Esophagus (tissue), 2 donors: ENCODE measurements around the gene CEACAM1. TPM values are rescaled to one million over a fixed set of nuclear protein-coding genes. Genes with fewer than 3 reads are reported as not detected.
"Not testable (repeated sequence)": the region's sequence is repeated elsewhere in the genome, so short reads cannot be mapped to it uniquely, and the experiment has no call there.

Experiments
- H3K27ac ChIP-seq, 2 donors: one replicate each; pipeline ENCODE4 v1.5.1; 2013; ENCODE audit warnings: low read depth in 2 of 2, mild to moderate bottlenecking in 2 of 2, inconsistent platforms in 1 of 2, low read length in 1 of 2, moderate library complexity in 1 of 2
- H3K27me3 ChIP-seq, 2 donors: one replicate each; pipeline ENCODE4 v1.6.1; 2013; ENCODE audit warnings: low read length in 2 of 2, control low read depth in 1 of 2, mild to moderate bottlenecking in 1 of 2; ENCODE audit not compliant: insufficient read depth in 2 of 2, control insufficient read depth in 1 of 2
- H3K36me3 ChIP-seq, 2 donors: one replicate each; pipeline ENCODE4 v1.6.1; 2013; ENCODE audit warnings: low read length in 1 of 2; ENCODE audit not compliant: control insufficient read depth in 2 of 2, insufficient read depth in 2 of 2
- H3K4me1 ChIP-seq, 2 donors: one replicate each; pipeline ENCODE4 v1.6.1; 2013; ENCODE audit warnings: low read length in 1 of 2; ENCODE audit not compliant: control insufficient read depth in 2 of 2, insufficient read depth in 2 of 2
- H3K4me3 ChIP-seq, 2 donors: one replicate each; pipeline ENCODE4 v1.5.1; 2013; ENCODE audit warnings: low read length in 2 of 2, mild to moderate bottlenecking in 2 of 2, low read depth in 1 of 2, moderate library complexity in 1 of 2
- H3K9me3 ChIP-seq, 2 donors: one replicate each; pipeline ENCODE4 v1.6.1; 2013; ENCODE audit warnings: mild to moderate bottlenecking in 2 of 2, low read depth in 1 of 2, low read length in 1 of 2, moderate library complexity in 1 of 2; ENCODE audit not compliant: control insufficient read depth in 2 of 2, insufficient read depth in 1 of 2
- WGBS, 2 donors: extraction: QIAGEN DNeasy Blood & Tissue Kit; methylation state at CpG; one replicate each; pipeline ENCODE4 v1.1.7; 2013; 5-methylcytosine and 5-hydroxymethylcytosine counted together
- polyA plus RNA-seq, 2 donors: library from polyadenylated mRNA; stranded (reverse); fragments of 200-250 nt; gene quantifications; one replicate each; pipeline ENCODE4 v1.2.3, GENCODE V29; 2013
- donor health status: healthy with polysubstance abuse.
- donor health status: Bipolar disorder and iron deficiency.

The CEACAM1 gene
- polyA plus RNA-seq, 2 donors = 38.8 to 68.9 TPM

DNA sequence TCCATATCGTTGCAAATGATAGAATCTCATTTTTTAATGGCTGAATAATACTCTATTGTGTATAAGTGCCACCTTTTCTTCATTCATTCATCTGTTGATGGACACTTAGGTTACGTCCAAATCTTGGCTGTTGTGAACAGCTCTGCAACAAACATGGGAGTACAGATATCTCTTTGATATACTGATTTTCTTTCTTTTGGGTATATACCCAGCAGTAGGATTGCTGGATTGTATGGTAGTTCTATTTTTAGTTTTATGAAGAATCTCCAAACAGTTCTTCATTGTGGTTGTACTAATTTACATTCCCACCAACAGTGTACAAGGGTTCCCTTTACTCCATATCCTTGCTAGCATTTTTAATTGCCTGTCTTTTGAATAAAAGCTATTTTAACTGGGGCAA, 7.0 kb upstream of the CEACAM1 start:
- H3K9me3 ChIP-seq, H3K27ac ChIP-seq, H3K4me3 ChIP-seq, H3K4me1 ChIP-seq, H3K36me3 ChIP-seq, H3K27me3 ChIP-seq: not testable (repeated sequence)
- WGBS, 2 donors = 75 to 76% methylated on average over 2 of the region's 2 CpGs

- peaks cover 0 to 2% of the 10 kb centered on the region in 2 donors for H3K4me1 ChIP-seq
- no peak overlapping the region for H3K27ac ChIP-seq
- H3K27me3 ChIP-seq = no peaks in the 10 kb centered on the region
Measured at GRCh38 chr19:42534391-42534790, 6.1 kb upstream of the CEACAM1 start.

DNA sequence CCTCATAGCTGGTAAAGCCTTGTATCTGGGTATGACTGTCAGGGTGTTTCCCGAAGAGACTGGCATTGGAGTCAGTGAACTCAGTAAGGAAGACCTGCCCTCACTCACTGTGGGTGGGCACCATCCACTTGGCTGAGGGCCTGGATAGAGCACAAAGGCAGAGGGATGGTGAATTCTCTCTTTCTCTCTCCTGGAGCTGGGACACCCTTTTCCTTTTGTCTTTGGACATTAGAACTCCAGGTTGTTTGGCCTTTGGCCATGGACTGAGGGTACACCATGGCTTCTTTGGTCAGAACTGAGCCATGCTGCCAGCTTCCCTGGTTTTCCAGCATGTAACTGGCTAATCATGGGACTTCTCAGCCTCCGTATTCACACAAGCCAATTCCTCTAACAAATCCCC, 4.6 kb upstream of the CEACAM1 start:
- 87 to 88% methylated on average over 2 of the region's 2 CpGs for WGBS, 2 donors
- Histone ChIP-seq H3K36me3 (no peaks in the 10 kb centered on the region), H3K27me3 (no peaks in the 10 kb centered on the region)

More at GRCh38 chr19:42534391-42534790, 6.1 kb upstream of the CEACAM1 start:
- Histone ChIP-seq H3K4me3 (no peak overlapping the region), H3K9me3 (no peaks in the 10 kb centered on the region), H3K36me3 (no peaks in the 10 kb centered on the region)

DNA sequence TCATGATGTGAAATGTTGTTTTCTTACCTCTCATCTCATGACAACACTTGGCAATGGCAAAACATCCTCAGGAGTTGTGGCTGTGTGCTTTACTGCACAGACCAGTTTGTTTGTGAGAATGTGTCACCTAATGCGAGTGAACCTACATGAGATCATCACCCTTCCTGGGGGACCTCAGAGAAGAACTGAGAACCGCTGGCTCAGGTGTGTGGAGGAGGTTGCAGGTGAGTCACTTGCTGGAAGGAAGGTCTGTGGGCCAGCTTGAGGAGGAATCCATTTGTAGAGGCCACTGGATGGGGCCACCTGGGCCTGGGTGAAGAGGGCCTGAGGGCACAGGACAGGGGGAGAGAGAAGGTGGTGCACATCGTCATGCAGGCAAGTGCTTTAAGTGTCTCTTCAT, 3.0 kb upstream of the CEACAM1 start:
- Histone ChIP-seq H3K27me3 (no peaks in the 10 kb centered on the region), H3K4me1 (peaks cover 3 to 13% of the 10 kb centered on the region in 2 donors), H3K27ac (no peak overlapping the region), H3K4me3 (no peak overlapping the region), H3K9me3 (no peaks in the 10 kb centered on the region), H3K36me3 (no peaks in the 10 kb centered on the region)
- WGBS, 2 donors = 76 to 82% methylated on average over 3 of the region's 3 CpGs

More for the DNA sequence above, 4.6 kb upstream of the CEACAM1 start:
- Histone ChIP-seq H3K4me1 (peaks cover 3 to 11% of the 10 kb centered on the region in 2 donors), H3K4me3 (no peak overlapping the region), H3K27ac (no peak overlapping the region), H3K9me3 (no peaks in the 10 kb centered on the region)

- no peak overlapping the region for H3K4me3 ChIP-seq
- H3K4me1 ChIP-seq = peaks cover 3 to 15% of the 10 kb centered on the region in 2 donors
- H3K36me3 ChIP-seq = peaks cover 0 to 2% of the 10 kb centered on the region in 2 donors
- WGBS, 2 donors = 77 to 81% methylated on average over 3 of the region's 3 CpGs
- H3K9me3 ChIP-seq = no peaks in the 10 kb centered on the region
- H3K27ac ChIP-seq = peak overlapping the region; percentile 80 to 89
- no peaks in the 10 kb centered on the region for H3K27me3 ChIP-seq
Measured at GRCh38 chr19:42529248-42529764, 1.0 kb upstream of the CEACAM1 start.

DNA sequence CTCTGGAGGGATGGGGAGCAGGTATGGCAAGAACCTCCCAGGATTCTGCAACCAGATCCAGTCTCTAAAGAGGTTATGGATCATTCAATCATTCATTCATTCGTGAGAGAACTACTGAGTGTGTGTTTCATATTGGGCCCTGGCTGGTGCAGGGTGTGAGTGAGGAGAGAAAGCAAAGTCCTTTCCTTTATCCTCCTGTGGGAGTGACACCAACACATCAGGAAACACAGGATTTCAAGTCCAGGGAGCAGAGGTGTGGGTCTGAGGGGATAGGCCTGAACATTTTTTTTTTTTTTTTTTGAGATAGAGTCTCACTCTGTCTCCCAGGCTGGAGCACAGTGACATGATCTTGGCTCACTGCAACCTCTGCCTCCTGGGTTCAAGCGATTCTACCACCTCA, 3.3 kb downstream of the CEACAM1 start:
- H3K9me3 ChIP-seq = no peaks in the 10 kb centered on the region
- peaks cover 3 to 16% of the 10 kb centered on the region in 2 donors for H3K4me1 ChIP-seq
- H3K27ac ChIP-seq = no peak overlapping the region
- peaks cover 0 to 7% of the 10 kb centered on the region in 2 donors for H3K36me3 ChIP-seq
- WGBS, 2 donors = 79 to 93% methylated on average over 2 of the region's 2 CpGs
- peak overlapping the region in 1 of 2 donors; percentile 12 for H3K4me3 ChIP-seq
- H3K27me3 ChIP-seq = no peaks in the 10 kb centered on the region

GRCh38 chr19:42524250-42524649, 4.0 kb downstream of the CEACAM1 start:
- Histone ChIP-seq H3K27ac (no peak overlapping the region), H3K4me1 (peaks cover 3 to 16% of the 10 kb centered on the region in 2 donors), H3K27me3 (no peaks in the 10 kb centered on the region), H3K9me3 (no peaks in the 10 kb centered on the region), H3K4me3 (no peak overlapping the region), H3K36me3 (peaks cover 0 to 8% of the 10 kb centered on the region in 2 donors)
- 88 to 89% methylated on average over 5 of the region's 5 CpGs for WGBS, 2 donors

GRCh38 chr19:42522262-42522661, 6.0 kb downstream of the CEACAM1 start:
- H3K4me3 ChIP-seq, H3K36me3 ChIP-seq, H3K27ac ChIP-seq, H3K4me1 ChIP-seq, H3K9me3 ChIP-seq, H3K27me3 ChIP-seq: not testable (repeated sequence)
- 84 to 90% methylated on average over 12 of the region's 12 CpGs for WGBS, 2 donors

DNA sequence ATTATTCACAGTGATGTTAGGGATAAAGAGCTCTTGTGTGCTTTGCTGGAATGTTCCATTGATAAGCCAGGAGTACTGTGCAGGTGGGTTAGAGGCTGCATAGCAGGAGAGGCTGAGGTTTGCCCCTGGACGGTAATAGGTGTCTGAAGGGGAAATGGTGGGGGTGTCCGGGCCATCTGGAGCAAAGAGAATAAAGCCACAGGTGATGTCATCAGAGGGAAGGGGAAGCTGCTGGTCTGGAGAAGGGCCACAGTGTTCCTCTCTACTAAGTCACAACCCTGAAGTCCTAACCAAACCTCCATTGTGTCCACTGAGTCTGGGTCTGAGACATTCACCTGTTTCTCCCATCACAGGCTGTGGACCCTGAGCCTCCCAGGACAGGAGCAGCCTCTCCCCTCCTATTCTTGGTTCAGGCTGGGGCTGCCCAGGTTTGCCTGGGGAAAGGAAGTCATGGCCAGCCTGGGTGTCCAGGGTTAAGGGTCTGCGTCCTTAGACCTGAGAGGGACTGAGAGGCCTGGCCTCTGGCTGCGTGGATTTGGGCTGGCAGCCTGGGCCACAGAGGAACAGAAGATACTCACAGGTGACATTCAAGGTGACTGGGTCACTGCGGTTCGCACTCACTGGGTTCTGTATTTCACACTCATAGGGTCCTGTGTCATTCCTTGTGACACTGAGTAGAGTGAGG, 6.8 kb downstream of the CEACAM1 start:
- no peaks in the 10 kb centered on the region for H3K9me3 ChIP-seq
- H3K4me1 ChIP-seq = peaks cover 0 to 4% of the 10 kb centered on the region in 2 donors
- H3K36me3 ChIP-seq = peaks cover 0 to 8% of the 10 kb centered on the region in 2 donors
- 91% methylated on average over 6 of the region's 6 CpGs for WGBS, 2 donors
- no peak overlapping the region for H3K27ac ChIP-seq
- no peaks in the 10 kb centered on the region for H3K27me3 ChIP-seq
- no peak overlapping the region for H3K4me3 ChIP-seq

DNA sequence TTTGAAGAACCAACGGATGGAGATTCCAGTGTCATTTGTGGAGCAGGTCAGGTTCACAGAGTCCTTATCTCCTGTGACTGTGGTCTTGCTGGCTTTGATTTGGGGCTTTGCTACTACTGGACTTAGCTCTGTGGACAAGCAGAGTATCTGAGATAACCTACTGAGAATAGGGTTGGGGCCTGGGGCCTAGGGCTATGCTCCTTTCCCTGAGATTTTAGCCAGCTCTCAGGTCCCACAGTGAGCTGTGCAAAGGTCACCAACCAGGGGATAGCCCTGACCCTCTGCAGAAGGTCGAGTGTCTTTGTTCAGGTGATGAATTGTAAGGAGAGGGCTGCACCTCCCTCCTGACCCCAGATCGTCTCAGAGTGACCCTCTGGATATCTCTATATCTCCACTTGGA, 9.2 kb downstream of the CEACAM1 start:
- Histone ChIP-seq H3K36me3 (peaks cover 0 to 6% of the 10 kb centered on the region in 2 donors), H3K27ac (no peak overlapping the region), H3K27me3 (no peaks in the 10 kb centered on the region), H3K4me1 (peaks cover 0 to under 1% of the 10 kb centered on the region in 2 donors), H3K9me3 (no peaks in the 10 kb centered on the region), H3K4me3 (no peak overlapping the region)
- 61 to 67% methylated on average over 3 of the region's 3 CpGs for WGBS, 2 donors
